ENCODE measurements around the gene DSCAML1.

The DSCAML1 gene

DNA sequence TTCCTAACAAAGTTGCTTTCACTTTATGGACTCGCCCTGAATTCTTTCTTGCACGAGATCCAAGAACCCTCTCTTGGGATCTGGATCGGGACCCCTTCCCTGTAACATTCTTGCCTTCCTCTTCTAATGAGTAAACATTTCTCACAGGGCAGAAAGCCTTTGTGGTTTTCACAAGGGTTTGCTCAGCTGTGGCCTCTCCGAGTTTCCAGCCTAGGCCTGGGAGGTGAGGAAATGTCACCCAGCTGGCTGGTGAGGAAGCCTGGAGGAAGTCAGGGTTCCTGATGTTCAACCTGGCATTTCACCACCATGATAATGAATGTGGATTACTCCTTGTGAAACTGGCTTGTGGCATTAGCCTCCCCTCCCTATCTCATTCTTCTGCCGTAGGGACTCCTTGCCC lies 224.9 kb downstream of the DSCAML1 start:
- FAIRE-seq: no peak

- no peak for FAIRE-seq
Measured at GRCh38 chr11:117570701-117571100, 226.3 kb downstream of the DSCAML1 start.

GRCh38 chr11:117569911-117570310 lies 227.1 kb downstream of the DSCAML1 start:
- no peak for FAIRE-seq

GRCh38 chr11:117565709-117566108 lies 231.3 kb downstream of the DSCAML1 start:
- FAIRE-seq: no peak

DNA sequence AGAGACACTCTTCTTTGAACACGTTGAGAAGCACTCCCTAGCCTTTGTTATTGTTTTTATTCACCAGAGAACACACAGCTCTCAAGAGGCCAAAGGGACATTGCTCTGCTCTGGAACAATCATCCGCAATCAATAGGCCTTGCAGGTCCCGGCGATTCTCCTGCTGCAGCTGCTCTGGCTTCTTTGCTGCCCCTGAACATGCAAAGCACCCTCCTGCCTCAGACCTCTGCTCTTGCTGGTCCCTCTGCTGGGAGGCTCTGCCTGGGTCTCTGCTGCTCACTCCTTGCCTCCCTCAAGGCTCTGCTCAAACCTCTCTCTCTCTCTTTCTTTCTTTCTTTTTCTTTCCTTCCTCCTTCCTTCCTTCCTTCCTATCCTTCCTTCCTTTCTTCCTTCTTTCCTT lies 232.7 kb downstream of the DSCAML1 start:
- no peak for FAIRE-seq

GRCh38 chr11:117563556-117563955 lies 233.5 kb downstream of the DSCAML1 start:
- FAIRE-seq: no peak

GRCh38 chr11:117562136-117562535 lies 234.9 kb downstream of the DSCAML1 start:
- no peak for FAIRE-seq

DNA sequence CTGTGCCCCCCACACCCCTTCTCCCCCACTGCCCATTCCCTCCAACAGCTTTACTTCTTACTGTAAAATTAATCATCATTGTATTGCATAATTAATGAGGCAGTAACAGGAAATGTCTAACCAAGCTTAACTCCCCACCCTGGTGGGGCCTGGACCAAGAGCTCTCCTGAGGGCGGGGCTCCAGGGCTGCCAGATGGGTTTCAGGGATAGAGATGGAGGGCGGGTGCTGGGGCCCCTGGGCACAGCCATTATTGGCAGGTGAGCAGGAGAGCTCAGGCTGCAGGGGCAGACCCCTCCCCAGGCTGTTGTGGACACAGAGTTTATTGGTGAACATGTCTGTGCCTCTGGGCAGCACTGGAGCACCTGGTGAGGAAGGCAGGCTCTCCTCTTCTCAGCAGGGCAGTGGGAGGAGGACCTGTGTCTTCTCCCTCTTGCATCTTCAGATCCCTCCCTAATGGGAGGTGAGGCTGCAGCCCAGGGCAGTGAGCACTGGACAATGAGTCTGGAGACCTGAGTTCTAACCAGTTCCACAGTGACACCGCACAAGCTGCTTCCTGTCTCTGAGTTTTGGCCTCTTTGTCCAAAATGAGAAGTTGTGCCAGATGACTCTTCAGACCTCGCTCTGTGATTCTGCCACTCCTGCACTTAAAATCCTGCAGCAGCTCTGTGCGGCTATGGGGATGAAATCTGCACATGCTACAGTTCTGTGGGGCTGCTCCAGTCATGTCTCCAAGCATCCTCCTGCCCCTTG lies 236.1 kb downstream of the DSCAML1 start:
- no peak for FAIRE-seq

- FAIRE-seq: no peak
Measured at GRCh38 chr11:117559698-117560097, 237.3 kb downstream of the DSCAML1 start.

DNA sequence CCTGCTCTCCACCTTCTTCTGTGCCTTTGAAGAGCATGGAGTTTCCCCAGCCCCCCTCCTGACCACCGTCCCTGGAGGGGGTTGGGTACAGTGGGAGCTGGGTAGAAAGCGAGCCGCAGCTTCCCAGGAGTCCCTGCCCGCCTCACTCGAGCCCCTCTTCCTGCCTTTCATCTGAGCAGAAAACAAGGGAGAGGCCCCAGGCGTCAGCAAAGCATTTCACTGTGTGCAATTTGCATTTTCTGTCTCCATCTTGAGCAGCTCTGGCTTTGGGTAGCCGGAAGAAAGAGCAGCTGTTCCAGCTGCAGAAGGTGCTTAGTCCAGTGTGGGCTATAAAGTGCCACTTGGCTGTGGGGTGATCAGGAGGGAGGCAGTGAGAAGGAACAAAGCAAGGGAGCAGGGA lies 239.7 kb downstream of the DSCAML1 start:
- FAIRE-seq: no peak

DNA sequence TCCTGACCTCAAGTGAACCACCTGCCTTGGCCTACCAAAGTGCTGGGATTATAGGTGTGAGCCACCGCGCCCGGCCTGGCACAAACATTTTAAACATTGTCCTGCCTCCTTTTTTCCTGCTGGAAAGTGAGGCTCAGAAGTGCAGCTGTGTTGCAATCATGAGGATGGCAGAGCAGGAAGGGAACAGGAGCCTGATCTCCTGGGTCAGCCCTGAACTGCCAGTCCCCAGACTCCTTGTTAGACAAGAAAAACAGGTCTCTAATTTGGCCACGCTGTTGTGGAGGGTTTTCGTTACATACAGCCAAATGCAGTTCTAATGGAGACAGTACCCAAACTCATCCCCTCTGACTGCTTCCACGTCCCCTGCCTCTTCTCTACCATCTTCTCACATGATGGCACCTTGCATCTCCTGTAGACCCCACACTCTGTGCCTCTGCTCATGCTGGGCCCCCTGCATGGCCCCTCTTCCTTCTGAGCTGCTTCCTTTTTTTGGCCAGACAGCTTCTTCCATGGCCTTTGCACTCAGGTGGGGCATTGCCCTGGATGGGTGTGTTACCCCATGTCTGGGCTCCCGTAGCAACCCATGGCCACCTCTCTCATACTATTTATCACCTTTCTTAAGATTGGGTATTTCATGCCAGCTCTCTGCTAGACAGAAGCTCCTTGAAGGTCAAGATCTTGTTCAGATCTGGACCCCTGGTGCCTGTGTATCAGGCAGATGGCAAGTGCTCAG lies 242.2 kb downstream of the DSCAML1 start:
- no peak for FAIRE-seq

DNA sequence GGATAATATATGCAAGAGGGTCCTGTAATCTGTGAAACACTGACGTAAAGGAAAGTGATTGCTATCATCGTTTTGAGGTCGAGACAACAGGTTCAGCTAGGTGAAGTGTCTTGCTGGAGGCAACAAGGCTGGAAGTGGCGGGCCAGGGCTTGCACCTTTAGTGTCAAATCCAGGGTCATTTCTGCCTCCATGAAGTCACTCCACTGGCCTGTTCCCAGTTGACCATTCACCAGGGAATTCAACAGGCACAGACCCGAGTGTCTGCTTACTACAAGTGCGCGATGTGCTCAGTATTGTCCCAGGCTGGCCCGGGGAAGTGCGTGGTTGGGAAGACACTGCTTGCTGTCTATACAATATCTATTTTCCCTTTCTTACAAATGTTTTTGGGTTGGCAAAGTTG lies 244.4 kb downstream of the DSCAML1 start:
- no peak for FAIRE-seq

GRCh38 chr11:117551761-117552343 lies 245.2 kb downstream of the DSCAML1 start:
- no peak for FAIRE-seq

DNA sequence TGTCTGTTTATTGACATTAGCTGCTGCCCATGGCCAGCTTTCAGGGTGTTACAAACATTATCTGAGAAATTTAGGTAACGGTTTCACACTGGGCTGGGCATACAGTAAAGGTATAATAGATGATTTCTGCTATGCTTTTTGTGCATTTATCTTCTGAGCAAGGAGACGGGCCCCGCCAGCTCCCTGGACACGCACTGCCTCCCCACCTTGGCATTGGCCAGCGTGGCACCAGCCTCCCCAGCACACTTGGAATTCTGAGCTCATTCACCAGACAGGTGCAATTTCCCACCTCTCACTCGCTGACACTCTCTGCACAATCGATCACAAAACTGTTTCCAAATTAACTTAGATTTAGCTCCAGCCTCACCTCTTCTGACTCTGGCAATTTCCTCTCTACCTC lies 246.6 kb downstream of the DSCAML1 start:
- no peak for FAIRE-seq

GRCh38 chr11:117549417-117549816 lies 247.6 kb downstream of the DSCAML1 start:
- no peak for FAIRE-seq

DNA sequence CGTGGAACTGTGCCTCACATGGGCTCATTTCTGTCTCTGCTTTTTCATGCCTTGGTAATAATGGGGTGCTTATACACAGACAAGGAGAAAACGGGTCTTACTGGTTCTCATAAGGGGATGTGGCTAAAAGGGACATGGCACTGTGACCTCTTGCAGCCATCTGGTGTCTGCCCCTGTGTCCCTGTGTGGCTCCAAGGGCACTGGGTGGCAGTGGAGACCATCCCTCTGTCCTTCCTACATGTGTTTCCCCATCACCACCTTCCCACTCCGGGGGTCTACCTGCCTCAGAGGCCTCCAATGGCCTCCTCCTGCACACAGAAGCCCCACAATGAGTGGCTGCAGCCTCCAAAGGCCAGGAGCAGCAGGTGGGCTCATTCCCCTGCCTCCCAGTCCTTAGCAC lies 248.1 kb downstream of the DSCAML1 start:
- no peak for FAIRE-seq

GRCh38 chr11:117547946-117548345 lies 249.1 kb downstream of the DSCAML1 start:
- no peak for FAIRE-seq

DNA sequence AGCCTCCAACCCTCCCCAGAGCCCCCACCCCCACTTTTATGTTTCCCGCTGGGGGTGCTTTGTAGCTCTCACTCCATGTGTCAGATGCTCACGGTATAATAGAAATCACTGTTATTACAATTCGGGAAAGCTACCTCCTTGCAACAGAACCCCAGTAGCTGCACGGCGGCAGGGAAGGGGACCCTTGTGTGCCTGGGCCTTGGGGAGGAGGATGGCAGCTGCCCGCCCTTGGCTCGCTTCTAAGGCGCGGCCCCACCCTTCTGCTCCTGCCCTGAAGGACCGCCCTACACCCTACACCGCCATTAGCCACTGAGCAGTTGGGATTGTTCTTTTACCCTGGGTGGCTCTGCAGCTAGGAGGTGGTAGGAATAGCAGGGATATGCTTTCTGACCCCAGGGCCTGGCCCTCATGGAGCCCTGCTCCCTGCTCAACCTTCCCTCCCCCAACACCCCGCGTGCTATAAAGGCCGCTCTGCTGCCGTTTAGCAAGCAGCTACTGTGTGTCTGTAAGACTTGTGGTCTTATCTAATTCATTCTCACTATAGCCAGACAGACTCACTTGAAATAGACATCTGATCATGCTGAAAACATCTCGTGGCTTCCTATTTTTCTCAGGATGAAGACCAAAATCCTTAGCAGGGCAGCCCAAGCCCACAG lies 249.7 kb downstream of the DSCAML1 start:
- no peak for FAIRE-seq

DNA sequence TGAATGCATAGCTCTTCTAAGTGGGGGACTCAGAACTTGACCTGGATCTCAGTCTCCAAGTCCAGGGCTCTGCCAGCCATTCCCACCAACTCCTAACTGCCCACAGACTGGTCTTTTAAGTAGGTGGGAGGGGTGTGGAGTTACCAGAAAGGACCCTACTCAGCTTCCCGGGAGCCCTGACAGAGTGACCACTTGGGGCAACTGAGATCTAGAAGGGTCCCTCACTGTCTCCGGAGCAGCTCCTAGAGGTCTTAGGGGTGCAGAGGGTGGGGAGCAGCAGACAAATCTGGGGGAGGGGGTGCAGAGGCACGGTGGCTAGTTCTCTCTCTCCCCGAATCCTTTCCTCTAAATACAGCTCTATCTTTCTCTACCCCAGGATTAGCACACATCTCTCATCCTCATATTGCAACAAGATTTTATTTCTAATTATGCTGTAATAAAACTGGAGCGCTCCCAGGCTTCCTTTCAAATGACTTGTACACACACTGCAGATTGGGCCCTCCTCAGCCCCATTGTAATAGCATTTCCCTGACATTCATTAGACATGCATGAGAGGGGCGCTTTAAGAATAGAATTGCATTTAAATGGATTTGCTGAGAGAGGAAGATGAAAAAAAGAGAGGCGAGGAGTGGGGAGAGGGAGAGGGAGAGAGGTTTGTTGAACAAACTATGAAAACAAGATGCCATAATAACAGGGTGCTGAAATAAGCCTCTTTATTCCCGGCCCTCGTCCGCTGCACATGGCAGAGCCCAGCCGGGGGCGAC lies 250.4 kb downstream of the DSCAML1 start:
- no peak for FAIRE-seq

- no peak for FAIRE-seq
Measured at GRCh38 chr11:117545706-117546105, 251.3 kb downstream of the DSCAML1 start.

DNA sequence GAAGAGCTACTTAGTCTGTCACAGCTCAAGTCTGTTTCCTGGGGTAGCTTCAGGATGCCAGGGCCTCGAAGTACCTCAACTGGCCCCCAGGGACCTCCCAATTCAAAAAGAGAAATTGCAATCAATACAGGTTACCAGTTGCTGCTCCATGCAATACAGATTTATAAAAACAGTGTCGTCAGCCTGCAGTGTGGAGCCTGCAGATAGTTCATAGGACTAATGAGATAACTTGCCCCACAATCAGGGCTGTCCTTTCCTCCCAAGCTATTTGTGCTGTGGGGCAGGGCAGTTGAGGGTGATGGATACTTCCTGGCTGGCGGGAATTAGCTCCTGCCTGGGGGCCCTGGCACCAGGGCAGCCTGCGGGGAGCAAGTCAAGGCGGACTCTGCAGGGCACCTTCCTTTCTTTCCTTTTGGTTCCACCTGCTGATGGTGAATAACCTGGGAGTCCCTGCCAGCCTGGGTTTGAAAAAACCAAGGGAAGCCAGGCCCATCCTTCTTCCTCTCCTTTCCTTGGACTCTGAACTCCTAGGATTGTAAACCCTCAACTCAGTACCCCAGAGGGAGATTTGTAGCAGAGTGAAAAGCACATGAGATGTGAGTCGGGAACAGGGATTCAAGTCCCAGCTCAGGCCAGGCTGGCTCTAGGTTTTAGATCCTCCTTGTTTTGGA lies 252.8 kb downstream of the DSCAML1 start:
- FAIRE-seq: no peak

DNA sequence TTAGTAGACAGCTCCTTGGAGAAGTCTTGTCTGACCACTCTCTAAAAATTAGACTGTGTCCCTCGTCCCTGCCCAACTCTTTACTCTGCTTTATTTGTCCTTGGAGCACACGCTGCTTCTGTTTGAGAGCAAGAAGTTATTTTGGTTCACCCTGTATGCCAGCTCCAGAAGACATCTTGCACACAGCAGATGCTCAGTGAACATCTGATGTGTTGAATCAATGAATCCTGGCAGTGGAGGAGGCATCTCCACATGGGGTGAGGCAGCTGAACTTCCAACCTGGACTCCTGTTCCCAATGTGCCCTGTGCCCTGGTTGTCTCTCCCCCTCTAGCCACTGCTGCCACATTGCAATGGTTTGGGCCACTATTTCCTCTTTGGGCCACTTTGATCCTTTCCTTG lies 255.8 kb downstream of the DSCAML1 start:
- no peak for FAIRE-seq
